LNCAP (cell line): ENCODE data around the gene ELAVL2.

Experiments used
- TF ChIP-seq, protein P1 (sequence below): fragments of 450-650 bp; IDR thresholded peaks from 2 replicates; pipeline ENCODE4 v1.5.1; 2017; ENCODE audit warnings: mild to moderate bottlenecking

Gene ELAVL2

DNA sequence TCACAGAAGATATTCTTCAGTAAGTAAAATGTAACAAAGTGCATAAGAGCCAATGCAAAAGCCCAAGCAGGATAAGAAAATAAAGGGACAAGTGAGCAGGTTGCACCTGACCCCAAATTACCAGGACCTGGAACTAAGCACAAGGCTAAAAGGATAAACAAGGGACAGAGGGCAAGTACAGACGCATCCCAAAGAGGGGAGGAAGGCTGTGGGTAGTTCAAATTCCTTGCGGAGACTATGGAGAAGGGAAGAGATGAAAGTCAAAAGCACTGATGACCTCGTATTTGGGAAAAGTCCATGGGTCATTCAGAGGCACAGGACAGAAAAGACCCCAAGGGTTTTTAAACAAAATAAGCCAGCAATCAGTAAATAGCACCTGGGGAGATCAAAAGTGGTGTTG is 11.8 kb downstream of the ELAVL2 start:
- TF ChIP-seq, protein P1, sequence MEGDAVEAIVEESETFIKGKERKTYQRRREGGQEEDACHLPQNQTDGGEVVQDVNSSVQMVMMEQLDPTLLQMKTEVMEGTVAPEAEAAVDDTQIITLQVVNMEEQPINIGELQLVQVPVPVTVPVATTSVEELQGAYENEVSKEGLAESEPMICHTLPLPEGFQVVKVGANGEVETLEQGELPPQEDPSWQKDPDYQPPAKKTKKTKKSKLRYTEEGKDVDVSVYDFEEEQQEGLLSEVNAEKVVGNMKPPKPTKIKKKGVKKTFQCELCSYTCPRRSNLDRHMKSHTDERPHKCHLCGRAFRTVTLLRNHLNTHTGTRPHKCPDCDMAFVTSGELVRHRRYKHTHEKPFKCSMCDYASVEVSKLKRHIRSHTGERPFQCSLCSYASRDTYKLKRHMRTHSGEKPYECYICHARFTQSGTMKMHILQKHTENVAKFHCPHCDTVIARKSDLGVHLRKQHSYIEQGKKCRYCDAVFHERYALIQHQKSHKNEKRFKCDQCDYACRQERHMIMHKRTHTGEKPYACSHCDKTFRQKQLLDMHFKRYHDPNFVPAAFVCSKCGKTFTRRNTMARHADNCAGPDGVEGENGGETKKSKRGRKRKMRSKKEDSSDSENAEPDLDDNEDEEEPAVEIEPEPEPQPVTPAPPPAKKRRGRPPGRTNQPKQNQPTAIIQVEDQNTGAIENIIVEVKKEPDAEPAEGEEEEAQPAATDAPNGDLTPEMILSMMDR, result no peak

DNA sequence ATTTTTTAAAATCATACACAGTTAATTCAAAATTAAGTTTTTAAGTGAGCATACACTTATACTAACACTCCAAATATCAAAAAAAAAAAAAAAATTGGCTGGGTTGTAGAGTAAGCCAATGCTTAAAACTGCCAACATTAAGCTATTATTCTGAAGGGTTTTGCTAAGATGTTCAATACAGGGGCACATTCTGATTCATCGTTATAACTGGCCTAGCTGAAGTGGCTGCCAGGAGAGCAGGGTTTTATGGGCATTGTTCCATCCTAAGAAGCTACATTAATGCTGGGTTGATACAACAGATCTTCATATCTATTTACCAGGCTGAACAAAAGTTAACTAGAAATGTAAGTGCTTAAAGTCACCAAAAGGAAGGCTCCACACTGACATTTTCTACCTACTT is 13.4 kb downstream of the ELAVL2 start:
- TF ChIP-seq, protein P1, result no peak

DNA sequence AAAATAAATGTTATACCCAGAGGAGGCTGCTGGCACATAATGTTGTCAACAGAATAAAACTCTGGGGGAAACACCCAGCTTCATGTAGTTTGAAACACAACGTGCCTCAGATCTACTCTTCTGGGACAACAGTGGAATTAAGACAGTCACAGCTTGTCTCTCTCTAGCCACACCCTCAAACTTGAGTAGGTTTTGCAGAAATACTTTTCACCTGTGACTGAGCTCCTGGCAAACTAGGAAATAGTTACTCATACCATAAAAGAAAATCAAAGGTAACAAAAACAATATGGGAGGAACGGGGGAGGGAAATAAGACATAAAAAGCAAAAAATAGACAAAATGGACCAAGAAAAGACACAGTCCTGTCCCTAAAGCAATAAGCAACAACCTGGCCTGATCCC is 14.4 kb downstream of the ELAVL2 start:
- TF ChIP-seq, protein P1, result no peak

DNA sequence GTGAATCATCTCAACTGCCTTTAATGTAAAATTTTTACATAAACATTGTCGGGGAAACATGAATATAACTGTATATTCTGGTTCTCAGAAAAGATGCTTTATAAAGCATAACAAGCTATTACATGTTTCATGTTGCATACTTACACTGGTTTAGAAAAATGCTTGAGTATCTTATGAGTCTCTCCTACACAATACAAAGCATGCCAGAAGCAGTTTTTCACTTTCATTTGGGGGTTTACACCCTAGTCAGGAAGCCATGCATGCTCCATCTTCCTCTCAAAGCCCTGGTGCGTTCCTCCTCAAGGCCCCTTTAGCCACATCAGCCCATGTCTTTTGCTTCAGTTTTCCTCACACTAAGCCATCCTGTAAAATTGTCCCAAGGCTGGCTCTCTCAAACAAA is 22.8 kb downstream of the ELAVL2 start:
- TF ChIP-seq, protein P1, result no peak

DNA sequence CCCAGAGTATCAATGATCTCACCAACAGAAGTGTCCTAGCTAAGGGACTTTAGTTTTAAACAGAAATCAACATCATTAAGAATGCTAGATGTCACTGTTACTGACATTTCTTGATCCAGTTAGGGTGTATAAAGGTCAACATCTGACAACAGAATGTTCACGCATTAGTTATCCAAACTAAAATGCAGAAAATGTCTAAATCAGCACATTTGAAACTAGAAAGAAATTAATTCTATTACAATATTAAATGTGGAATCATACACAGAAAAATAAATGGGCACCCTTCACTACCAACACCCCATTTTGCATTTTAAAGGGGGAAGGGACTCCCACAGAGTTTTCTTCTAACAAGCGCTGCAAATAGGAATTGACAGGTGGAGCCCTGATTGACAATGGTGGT is 24.5 kb downstream of the ELAVL2 start:
- TF ChIP-seq, protein P1, result no peak

DNA sequence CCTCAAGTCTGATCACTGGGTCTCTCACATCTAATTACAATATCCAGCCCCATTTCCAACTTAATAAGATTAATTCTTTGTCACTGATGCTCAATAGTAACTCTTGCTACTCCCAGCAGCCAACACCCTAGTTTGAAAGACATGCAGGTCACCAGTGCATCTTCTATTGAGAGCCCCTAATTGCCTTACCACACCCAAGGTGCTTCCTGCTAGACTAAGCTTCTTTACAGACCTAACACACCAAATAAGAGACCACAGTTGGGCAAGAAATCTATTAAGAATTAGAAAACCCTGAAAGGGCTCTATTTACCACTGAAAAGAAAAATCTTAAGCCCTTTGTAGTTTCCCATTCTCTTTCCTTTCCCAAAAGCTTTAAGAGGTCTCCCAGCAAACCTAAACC is 26.5 kb downstream of the ELAVL2 start:
- TF ChIP-seq, protein P1, result no peak

DNA sequence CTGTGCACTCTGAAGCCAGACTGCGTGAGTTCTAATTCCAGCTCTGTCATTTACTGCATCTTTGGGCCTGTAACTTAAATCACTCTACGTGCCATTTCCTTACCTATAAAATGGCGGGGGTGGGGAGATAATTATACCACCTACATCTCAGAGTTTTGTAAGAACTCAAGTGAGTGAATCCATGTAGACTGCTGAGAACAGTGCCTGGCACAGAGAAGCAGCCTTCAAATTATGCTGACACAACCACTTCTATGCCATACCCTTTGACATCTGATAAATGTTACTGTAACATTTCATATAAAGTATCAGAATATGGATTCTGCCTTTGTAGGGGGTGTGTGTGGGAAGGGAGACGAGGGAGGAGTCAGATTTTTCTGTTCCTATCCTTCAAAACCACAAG is 27.7 kb downstream of the ELAVL2 start:
- TF ChIP-seq, protein P1, result no peak

DNA sequence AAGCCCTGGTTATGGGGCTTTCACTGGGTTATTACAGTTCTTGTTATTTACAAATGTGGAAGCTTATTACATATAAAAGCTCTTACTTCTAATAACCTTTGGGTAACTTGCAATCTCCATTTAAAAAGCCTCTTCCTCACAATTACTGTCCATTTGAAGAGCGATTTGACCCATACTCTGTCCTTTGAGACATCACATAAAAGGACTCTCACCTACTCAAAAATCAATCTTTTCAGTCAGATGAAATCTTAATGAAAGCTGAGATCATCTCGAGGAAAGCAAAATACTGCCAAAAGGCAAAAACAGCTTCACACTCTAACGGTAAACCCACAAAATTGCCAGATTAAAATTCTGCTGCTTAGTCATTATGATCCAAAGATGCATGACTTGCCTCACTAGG is 29.8 kb downstream of the ELAVL2 start:
- TF ChIP-seq, protein P1, result no peak
